ENCODE data around the gene ARHGAP6.

The ARHGAP6 gene

DNA sequence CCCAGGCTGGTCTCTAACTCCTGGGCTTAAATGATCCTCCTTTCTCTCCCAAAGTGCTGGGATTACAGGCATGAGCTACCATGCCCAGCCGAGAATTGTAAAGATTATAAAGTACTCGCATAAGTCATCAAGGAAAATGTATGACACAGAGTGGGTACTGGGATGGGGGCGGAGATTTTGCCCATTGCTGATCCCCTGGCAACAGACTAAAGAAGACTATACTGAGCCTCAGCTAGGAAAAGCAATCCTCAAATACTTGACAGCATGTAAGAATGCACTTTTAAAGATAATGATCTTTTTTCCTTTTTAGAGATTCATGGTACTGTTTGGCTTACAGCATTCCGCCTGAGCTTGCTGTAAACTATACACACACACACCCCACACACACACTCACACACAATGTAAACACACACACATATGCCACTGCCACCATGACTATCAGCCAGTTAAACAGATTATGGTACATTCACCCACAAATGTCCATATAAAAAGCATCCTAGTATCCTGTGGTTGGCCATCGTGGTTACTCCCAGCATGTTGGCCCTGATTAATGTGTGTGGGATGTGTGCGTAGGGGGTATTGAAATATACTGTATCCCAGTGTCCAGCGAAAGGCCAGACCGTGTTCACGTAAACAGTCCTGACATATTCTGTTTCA, 259.5 kb downstream of the ARHGAP6 start:
- DNase-seq (ENCODE audit: low read depth), result no peak
- H3K4me3 ChIP-seq (ENCODE audit: low read length), result no peak overlapping the region
- TF ChIP-seq, protein P1, sequence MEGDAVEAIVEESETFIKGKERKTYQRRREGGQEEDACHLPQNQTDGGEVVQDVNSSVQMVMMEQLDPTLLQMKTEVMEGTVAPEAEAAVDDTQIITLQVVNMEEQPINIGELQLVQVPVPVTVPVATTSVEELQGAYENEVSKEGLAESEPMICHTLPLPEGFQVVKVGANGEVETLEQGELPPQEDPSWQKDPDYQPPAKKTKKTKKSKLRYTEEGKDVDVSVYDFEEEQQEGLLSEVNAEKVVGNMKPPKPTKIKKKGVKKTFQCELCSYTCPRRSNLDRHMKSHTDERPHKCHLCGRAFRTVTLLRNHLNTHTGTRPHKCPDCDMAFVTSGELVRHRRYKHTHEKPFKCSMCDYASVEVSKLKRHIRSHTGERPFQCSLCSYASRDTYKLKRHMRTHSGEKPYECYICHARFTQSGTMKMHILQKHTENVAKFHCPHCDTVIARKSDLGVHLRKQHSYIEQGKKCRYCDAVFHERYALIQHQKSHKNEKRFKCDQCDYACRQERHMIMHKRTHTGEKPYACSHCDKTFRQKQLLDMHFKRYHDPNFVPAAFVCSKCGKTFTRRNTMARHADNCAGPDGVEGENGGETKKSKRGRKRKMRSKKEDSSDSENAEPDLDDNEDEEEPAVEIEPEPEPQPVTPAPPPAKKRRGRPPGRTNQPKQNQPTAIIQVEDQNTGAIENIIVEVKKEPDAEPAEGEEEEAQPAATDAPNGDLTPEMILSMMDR (conservative IDR thresholded peaks at IDR 0.05; ENCODE audit: low read length), result no peak

DNA sequence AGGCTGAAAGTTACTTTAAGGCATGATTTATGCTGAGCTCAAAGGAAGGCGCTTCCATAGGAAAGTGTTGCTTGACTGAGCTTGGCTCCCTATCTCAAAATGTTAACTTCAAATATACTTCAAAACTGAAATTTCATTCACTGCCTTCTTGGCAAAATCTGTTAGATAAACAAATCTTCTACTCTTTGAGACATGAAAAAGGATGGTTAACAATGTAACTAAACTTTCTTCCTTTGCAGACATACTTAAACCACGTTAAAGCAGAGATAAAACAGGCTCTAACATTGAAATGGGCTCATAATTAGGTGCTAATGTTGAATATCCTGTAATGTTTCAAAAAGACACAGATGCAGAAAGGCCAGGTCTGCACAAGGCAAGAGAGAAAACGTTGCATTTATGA, 262.1 kb downstream of the ARHGAP6 start:
- DNase-seq (ENCODE audit: low read depth), result no peak
- H3K4me3 ChIP-seq (ENCODE audit: low read length), result no peak overlapping the region
- TF ChIP-seq, protein P1 (conservative IDR thresholded peaks at IDR 0.05; ENCODE audit: low read length), result no peak

DNA sequence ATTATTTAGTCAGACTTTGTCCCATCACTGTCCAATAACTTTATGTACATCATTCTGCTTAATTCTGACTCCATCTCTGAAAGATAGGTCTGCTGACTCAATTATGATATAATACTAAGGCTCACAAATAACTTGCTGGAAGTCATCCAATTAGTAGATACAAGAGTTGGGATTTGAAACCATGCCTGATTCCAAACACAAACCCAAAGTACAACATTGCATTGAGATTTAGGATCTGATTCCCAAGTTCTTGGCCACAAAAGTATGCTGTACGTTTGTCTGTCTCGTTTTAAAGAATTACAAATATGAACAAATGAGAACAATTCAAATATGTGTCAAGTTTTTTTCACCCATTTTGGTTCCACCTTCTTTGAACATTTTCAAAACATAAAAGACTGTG, 263.8 kb downstream of the ARHGAP6 start:
- TF ChIP-seq, protein P1 (conservative IDR thresholded peaks at IDR 0.05; ENCODE audit: low read length), result no peak
- DNase-seq (ENCODE audit: low read depth), result no peak
- H3K4me3 ChIP-seq (ENCODE audit: low read length), result no peak overlapping the region

DNA sequence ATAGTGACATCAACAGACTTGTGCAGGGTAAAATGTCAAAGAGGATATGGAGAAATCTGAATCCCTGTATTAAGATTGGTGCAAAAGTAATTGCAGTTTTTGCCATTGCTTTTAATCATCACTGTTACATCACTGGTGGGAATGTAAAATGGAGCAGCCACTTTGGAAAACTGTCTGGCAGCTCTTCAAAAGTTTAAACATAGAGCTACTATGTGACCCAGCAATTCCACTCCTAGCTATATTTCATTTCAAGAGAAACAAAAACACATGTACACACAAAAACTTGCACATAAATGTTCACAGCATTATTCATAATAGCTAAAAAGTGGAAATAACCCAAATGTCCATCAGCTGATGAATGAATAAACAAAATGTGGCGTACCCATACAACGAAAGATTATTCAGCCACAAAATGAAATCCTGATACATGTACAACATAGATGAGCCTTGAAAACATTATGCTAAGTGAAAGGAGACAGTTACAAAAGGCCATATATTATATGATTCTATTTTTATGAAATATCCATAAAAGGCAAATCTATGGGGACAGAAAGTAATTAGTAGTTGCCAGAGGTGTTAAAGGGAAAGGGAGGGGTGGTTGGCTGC, 266.1 kb downstream of the ARHGAP6 start:
- no peak overlapping the region for H3K4me3 ChIP-seq (ENCODE audit: low read length)
- DNase-seq (ENCODE audit: low read depth), result peak; percentile 36
- TF ChIP-seq, protein P1 (conservative IDR thresholded peaks at IDR 0.05; ENCODE audit: low read length), result no peak

DNA sequence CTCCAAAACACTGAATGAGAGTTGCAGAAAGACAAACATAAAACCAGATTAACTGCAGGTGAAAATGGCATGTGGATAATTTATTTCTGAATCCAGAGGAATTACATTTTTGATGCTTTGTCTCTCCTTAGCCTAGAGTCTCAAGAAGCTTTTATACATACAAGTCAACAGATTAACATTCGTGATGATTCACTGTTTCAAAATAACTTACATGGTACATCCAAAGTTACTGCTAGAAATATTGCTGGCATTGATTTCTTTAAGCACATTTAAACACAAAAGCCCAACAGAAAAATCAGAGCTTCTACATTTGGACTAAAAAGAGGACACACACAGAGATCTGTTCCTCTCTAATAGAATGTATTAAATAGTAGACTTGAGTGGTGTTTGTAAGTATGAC, 266.9 kb downstream of the ARHGAP6 start:
- peak; percentile 15 for DNase-seq (ENCODE audit: low read depth)
- H3K4me3 ChIP-seq (ENCODE audit: low read length), result no peak overlapping the region
- TF ChIP-seq, protein P1 (conservative IDR thresholded peaks at IDR 0.05; ENCODE audit: low read length), result no peak

DNA sequence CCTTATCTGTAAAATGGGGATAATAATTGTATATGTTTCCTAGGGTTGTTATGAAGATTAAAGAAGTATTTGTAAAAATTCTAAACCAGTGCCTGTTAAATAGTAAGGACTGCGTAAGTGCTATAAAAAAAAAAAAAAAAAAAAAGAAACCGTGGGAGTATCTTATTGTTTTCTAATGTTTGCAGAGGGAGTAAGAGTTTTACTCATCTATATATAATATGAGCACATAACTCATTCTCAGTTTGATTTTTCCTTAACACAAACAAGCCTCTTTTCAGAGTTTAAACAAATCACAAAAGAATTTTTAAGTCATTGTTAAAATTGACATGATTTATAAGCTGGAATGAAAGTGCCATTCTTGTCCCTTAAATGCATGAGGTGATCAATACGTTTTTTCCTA, 267.6 kb downstream of the ARHGAP6 start:
- H3K4me3 ChIP-seq (ENCODE audit: low read length), result no peak overlapping the region
- TF ChIP-seq, protein P1 (conservative IDR thresholded peaks at IDR 0.05; ENCODE audit: low read length), result no peak
- DNase-seq (ENCODE audit: low read depth), result no peak

DNA sequence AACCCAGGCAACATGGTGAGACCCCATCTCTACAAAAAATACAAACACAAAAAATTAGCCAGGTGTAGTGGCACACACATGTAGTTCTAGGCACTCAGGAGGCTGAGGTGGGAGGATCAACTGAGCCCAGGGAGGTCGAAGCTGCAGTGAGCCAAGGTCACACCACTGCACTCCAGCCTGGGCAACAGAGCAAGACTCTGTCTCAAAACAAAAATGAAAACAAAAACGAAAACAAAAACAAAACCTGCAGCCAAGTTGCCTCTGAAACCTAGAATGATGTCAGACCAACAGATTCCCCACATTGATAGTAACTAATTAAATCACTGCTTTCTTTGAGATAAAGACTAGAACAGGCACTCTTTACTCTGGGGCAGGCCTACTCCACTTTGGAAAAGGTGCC, 268.0 kb downstream of the ARHGAP6 start:
- no peak overlapping the region for H3K4me3 ChIP-seq (ENCODE audit: low read length)
- TF ChIP-seq, protein P1 (conservative IDR thresholded peaks at IDR 0.05; ENCODE audit: low read length), result no peak
- DNase-seq (ENCODE audit: low read depth), result no peak
